Stimulated activated CD4-positive, alpha-beta T cell treated with anti-CD3 and anti-CD28 coated beads, Interleukin-1b, Interleukin-23, amount 100 ng/mL, for 1 hour (primary cell): ENCODE measurements around the gene CTIF.
"Not testable (repeated sequence)": the region's sequence is repeated elsewhere in the genome, so short reads cannot be mapped to it uniquely, and the experiment has no call there.

ENCODE experiments used
- DNase-seq, 2 donors: peaks; one replicate each; pipeline ENCODE4 v3.0.0-alpha.2; 2020; ENCODE audit warnings: low read depth in 2 of 2

The CTIF gene

GRCh38 chr18:48538531-48539405 lies at the start of gene CTIF:
CTIF (plus strand) TSS chr18:48539031; CDS start chr18:48619566, 80,535 bp downstream.
- peak in 1 of 2 donors; percentile 42 for DNase-seq

GRCh38 chr18:48490641-48491293 lies 48.1 kb upstream of the CTIF start:
- no peak for DNase-seq

GRCh38 chr18:48492880-48493279 lies 46.0 kb upstream of the CTIF start:
- DNase-seq: no peak

- no peak for DNase-seq
Measured at GRCh38 chr18:48493434-48494230, 45.2 kb upstream of the CTIF start.

GRCh38 chr18:48497863-48498262 lies 41.0 kb upstream of the CTIF start:
- DNase-seq: no peak

- no peak for DNase-seq
Measured at GRCh38 chr18:48500517-48500916, 38.3 kb upstream of the CTIF start.

- no peak for DNase-seq
Measured at GRCh38 chr18:48502906-48503305, 35.9 kb upstream of the CTIF start.

GRCh38 chr18:48504819-48505218 lies 34.0 kb upstream of the CTIF start:
- no peak for DNase-seq

GRCh38 chr18:48506983-48507568 lies 31.8 kb upstream of the CTIF start:
- DNase-seq: not testable (repeated sequence)

- not testable (repeated sequence) for DNase-seq
Measured at GRCh38 chr18:48512498-48512897, 26.3 kb upstream of the CTIF start.

- DNase-seq: no peak
Measured at GRCh38 chr18:48514786-48515185, 24.0 kb upstream of the CTIF start.

GRCh38 chr18:48517048-48517447 lies 21.8 kb upstream of the CTIF start:
- DNase-seq: no peak

- no peak for DNase-seq
Measured at GRCh38 chr18:48519431-48520100, 19.3 kb upstream of the CTIF start.

GRCh38 chr18:48521723-48522122 lies 17.1 kb upstream of the CTIF start:
- DNase-seq: no peak

- no peak for DNase-seq
Measured at GRCh38 chr18:48525671-48526070, 13.2 kb upstream of the CTIF start.

GRCh38 chr18:48527461-48527860 lies 11.4 kb upstream of the CTIF start:
- DNase-seq: no peak

GRCh38 chr18:48528861-48529260 lies 10.0 kb upstream of the CTIF start:
- DNase-seq: no peak

- DNase-seq: no peak
Measured at GRCh38 chr18:48529796-48530195, 9.0 kb upstream of the CTIF start.

- no peak for DNase-seq
Measured at GRCh38 chr18:48530399-48531081, 8.3 kb upstream of the CTIF start.

GRCh38 chr18:48531082-48531403 lies 7.8 kb upstream of the CTIF start:
- no peak for DNase-seq

GRCh38 chr18:48531908-48532307 lies 6.9 kb upstream of the CTIF start:
- DNase-seq: no peak
